ENCODE measurements around the gene ZCCHC8.
"Not testable (repeated sequence)": the region's sequence is repeated elsewhere in the genome, so short reads cannot be mapped to it uniquely, and the experiment has no call there.

ZCCHC8 gene

DNA sequence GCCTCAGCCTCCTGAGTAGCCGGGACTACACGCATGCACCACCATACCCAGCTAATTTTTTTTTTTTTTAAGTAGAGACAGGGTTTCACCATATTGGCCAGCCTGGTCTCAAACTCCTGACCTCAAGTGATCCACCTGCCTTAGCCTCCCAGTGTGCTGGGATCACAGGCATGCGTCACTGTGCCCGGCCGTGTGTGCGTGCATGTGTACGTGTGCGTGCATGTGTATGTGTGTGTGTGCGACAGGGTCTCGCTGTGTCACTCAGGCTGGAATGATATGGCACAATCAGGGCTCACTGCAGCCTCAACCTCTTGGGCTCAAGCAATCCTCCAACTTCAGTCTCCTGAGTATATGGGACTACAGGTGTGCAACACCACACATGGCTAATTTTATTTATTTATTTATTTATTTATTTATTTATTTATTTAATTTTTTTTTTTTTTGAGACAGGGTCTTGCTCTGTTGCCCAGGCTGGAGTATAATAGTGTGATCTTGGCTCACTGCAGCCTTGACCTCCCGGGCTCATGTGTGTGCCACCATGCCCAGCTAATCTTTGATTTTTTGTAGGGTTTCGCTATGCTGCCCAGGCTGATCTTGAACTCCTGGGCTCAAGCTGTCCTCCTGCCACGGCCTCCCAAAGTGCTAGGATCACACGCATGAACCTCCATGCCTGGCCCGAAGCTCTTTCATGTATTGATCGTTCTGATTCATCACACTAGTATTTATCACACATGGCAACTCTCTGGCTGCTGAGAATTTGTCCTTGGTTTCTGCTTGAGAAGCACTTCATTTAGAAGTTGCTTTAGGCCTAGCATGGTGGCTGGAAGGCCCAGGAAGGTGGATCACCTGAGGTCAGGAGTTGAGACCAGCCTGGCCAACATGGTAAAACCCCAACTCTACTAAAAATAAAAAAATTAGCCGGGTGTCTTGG, 42.4 kb downstream of the ZCCHC8 start:
- DNase-seq (ENCODE audit: low read depth in 1 of 2, low spot score in 1 of 2) = no peak
- TF ChIP-seq JUND (IDR thresholded peaks at IDR 0.05; ENCODE audit: low read depth) = no peak
- in situ Hi-C loops (cut with HindIII; ENCODE audit: low pct_unique_long_range_greater_than_20kb, low sequenced_read_pairs) = no loop called here

DNA sequence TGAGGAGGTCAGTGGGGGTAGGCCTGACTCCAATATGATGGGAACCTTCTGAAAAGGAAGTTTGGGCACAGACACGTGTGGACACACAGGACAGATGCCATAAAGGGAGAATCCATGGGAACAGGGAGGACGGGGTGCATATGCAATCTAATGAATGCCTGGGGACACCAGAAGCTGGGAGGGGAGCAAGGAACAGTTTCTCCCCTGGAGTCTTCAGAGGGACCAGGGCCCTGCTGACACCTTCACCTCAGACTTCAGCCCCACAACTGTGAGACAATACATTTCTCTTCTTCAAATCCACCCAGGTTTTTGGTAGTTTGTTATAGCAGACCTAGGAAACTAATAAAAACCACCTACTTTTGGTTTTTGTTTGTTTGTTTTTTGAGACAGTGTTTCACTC, 43.1 kb downstream of the ZCCHC8 start:
- no peak for TF ChIP-seq JUND (IDR thresholded peaks at IDR 0.05; ENCODE audit: low read depth)
- no peak for DNase-seq (ENCODE audit: low read depth in 1 of 2, low spot score in 1 of 2)
- in situ Hi-C loops (cut with HindIII; ENCODE audit: low pct_unique_long_range_greater_than_20kb, low sequenced_read_pairs) = no loop called here

DNA sequence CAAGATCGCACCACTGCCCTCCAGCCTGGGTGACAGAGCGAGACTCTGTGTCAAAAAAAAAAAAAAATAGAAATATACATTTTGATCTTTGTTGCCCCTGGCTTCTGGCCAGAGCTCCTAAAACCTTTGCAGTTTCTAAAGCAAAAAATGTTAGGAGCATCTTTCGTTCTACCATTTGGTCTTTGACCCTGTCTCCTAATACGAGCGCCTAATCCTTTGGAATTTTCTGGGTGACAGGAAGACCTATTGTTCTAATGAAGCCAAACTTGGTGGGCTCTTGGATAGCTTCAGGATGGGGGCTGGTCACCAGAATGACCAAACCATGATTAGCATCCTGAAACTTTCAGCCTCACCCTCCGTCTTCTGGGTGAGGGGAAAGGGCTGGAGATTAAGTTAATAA, 46.0 kb downstream of the ZCCHC8 start:
- no peak for TF ChIP-seq JUND (IDR thresholded peaks at IDR 0.05; ENCODE audit: low read depth)
- DNase-seq (ENCODE audit: low read depth in 1 of 2, low spot score in 1 of 2) = no peak
- in situ Hi-C loops (cut with HindIII; ENCODE audit: low pct_unique_long_range_greater_than_20kb, low sequenced_read_pairs) = no loop called here

DNA sequence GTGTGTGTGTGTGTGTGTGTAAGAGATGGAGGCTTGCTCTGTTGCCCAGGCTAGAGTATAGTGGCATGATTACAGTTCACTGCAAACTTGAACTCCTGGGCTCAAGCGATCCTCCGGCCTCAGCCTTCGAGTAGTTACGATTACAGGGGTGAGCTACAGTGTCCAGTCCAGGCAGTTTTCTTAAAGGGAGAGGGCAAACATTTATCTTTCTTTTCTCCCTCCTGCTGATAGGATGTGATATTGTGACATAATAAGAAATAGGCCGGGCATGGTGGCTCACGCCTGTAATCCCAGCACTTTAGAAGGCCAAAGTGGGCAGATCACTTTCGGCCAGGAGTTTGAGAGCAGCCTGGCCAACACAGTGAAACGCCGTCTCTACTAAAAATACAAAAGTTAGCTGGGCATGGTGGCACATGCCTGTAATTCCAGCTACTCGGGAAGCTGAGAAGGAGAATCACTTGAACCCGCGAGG, 46.4 kb downstream of the ZCCHC8 start:
- DNase-seq (ENCODE audit: low read depth in 1 of 2, low spot score in 1 of 2) = no peak
- no peak for TF ChIP-seq JUND (IDR thresholded peaks at IDR 0.05; ENCODE audit: low read depth)
- in situ Hi-C loops (cut with HindIII; ENCODE audit: low pct_unique_long_range_greater_than_20kb, low sequenced_read_pairs) = no loop called here

DNA sequence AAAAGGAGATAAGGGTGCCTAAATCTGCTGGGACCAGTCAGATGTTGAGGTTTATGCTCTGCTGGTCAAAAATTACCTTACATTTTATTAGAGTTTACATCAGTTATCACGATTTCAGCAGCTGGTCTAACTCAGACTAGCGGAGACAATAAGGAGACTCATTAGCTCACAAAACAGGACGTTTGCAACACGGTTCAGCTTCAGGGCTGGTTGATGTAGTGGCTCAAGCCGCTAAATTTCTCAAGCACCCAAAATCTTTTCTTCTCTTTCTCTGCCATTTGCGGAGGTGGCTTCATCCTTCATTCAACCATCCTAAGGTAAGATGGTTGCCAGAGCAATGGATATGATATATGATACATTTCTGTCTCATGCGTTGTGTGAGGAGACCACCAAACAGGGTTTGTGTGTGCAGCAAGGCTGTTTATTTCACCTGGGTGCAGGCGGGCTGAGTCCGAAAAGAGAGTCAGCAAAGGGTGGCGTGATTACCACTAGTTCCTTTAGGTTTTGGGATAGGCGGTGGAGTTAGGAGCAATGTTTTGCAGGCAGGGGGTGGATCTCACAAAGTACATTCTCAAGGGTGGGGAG, 47.9 kb downstream of the ZCCHC8 start:
- in situ Hi-C loops (cut with HindIII; ENCODE audit: low pct_unique_long_range_greater_than_20kb, low sequenced_read_pairs) = no loop called here
- no peak for TF ChIP-seq JUND (IDR thresholded peaks at IDR 0.05; ENCODE audit: low read depth)
- DNase-seq (ENCODE audit: low read depth in 1 of 2, low spot score in 1 of 2) = no peak

DNA sequence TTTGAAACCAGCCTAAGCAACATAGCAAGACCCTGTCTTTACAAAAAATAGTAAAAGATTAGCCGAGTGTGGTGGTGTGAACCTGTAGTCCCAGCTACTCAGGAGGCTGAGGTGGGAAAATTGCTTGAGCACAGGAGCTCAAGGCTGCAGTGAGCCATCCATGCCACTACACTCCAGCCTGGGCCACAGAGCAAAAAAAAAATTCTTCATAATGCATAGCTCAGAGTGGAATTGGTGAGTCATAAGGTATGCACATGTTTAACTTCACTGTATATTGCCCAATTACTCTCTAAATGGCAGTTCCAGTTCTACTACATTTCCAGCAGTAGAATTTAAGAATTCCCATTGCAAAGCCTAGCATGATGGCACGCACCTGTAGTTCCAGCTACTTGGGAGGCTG, 51.4 kb downstream of the ZCCHC8 start:
- peak in 1 of 2 experiments; percentile 95 for DNase-seq (ENCODE audit: low read depth in 1 of 2, low spot score in 1 of 2)
- peak; percentile 84 for TF ChIP-seq JUND (IDR thresholded peaks at IDR 0.05; ENCODE audit: low read depth)
- in situ Hi-C loops (cut with HindIII; ENCODE audit: low pct_unique_long_range_greater_than_20kb, low sequenced_read_pairs) = no loop called here

DNA sequence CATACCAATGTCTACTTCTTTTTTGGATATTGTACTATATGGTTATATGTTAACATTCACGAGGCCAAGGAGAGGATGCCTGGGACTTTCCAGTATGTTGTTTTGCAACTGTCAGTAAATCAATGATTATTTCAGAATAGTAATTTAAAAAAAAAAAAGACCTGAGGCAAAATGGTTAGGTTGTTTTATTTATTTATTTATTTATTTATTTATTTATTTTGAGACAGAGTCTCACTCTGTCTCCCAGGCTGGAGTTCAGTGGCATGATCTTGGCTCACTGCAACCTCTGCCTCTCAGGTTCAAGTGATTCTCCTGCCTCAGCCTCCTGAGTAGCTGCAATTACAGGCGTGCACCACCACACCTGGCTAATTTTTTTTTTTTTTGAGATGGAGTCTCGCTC, 52.9 kb downstream of the ZCCHC8 start:
- DNase-seq (ENCODE audit: low read depth in 1 of 2, low spot score in 1 of 2); in situ Hi-C loops (cut with HindIII; ENCODE audit: low pct_unique_long_range_greater_than_20kb, low sequenced_read_pairs): not testable (repeated sequence)

DNA sequence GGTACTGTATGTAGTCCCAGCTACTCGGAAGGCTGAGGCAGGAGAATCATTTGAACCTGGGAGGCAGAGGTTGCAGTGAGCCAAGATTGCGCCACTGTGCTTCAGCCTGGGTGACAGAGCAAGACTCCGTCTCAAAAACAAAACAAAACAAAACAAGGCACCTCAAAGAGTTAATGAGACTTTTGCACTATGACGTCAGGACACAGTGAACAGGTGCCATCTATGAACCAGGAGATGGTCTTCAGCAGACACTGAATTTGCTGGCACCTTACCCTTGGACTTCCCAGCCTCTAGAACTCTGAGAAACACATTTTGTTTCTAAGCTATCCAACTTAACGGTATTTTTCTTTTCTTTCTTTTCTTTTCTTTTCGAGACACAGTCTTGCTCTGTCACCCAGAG, 54.3 kb downstream of the ZCCHC8 start:
- DNase-seq (ENCODE audit: low read depth in 1 of 2, low spot score in 1 of 2); in situ Hi-C loops (cut with HindIII; ENCODE audit: low pct_unique_long_range_greater_than_20kb, low sequenced_read_pairs): not testable (repeated sequence)

DNA sequence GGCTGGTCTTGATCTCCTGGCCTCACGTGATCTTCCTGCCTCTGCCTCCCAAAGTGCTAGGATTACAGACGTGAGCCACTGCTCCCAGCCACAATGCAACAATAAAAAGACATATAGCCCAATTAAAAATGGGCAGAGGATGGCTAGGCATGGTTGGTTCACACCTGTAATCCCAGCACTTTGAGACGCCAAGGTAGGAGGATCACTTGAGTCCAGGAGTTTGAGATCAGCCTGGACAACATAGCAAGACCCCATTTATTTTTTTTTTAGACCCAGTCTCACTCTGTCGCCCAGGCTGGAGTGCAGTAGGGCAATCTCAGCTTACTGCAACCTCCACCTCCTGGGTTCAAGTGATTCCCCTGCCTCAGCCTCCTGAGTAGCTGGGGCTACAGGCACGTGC, 56.7 kb downstream of the ZCCHC8 start:
- DNase-seq (ENCODE audit: low read depth in 1 of 2, low spot score in 1 of 2); in situ Hi-C loops (cut with HindIII; ENCODE audit: low pct_unique_long_range_greater_than_20kb, low sequenced_read_pairs): not testable (repeated sequence)

DNA sequence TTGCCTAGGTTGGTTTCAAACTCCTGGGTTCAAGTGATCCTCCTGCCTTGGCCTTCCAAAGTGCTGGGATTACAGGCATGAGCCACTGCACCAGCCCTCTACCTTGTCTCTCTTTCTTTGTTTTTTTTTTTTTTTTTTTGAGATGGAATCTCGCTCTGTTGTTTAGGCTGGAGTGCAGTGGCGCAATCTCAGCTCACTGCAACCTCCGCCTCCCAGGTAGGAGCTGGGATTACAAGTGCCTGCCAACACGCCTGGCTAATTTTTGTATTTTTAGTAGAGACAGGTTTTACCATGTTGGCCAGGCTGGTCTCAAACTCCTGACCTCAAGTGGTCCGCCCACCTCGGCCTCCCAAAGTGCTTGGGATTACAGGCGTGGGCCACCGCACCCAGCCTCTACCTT, 61.9 kb downstream of the ZCCHC8 start:
- in situ Hi-C loops (cut with HindIII; ENCODE audit: low pct_unique_long_range_greater_than_20kb, low sequenced_read_pairs) = not testable (repeated sequence)
- peak in 1 of 2 experiments; percentile 26 for DNase-seq (ENCODE audit: low read depth in 1 of 2, low spot score in 1 of 2)

DNA sequence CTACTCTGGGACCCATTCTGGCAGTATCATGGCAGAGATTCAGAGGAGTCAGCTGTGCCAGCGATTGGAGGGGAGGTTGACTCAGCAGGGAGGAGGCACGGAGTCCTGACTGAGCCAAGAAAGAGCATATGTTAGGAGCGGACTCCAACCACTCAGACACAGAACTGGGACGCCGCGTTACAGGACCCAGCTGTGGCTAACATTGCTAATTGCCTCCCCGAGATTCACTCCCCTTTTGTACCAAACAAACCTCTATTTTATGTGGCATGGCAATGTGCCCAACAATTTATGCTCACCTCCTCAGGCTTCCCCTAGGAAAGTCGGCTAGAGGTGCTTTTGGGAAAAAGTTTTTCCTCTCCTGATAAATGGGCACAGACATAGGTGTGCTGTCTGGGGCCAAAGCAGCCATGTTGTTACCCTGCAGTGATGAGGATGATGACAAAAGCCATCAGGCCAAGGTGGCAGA, 63.0 kb downstream of the ZCCHC8 start:
- no peak for TF ChIP-seq JUND (IDR thresholded peaks at IDR 0.05; ENCODE audit: low read depth)
- in situ Hi-C loops (cut with HindIII; ENCODE audit: low pct_unique_long_range_greater_than_20kb, low sequenced_read_pairs) = no loop called here
- DNase-seq (ENCODE audit: low read depth in 1 of 2, low spot score in 1 of 2) = no peak

DNA sequence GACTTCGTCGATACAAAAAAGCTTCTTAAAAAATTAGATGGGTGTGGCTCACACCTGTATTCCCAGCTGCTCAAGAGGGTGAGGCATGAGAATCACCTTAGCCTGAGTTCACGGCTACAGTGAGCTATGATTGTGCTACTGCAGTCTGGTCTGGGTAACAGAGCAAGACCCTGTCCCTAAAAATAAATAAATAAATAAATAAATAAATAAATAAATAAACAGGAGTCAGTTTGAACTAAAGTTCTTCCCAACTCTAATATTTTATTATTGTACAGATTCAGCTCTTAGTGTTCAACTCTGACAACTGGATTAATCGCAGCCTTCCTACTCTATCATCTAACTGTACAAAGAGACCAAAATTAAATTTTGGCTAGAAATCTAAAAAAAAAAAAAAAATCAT, 65.5 kb downstream of the ZCCHC8 start:
- in situ Hi-C loops (cut with HindIII; ENCODE audit: low pct_unique_long_range_greater_than_20kb, low sequenced_read_pairs) = no loop called here
- DNase-seq (ENCODE audit: low read depth in 1 of 2, low spot score in 1 of 2) = no peak
- no peak for TF ChIP-seq JUND (IDR thresholded peaks at IDR 0.05; ENCODE audit: low read depth)

DNA sequence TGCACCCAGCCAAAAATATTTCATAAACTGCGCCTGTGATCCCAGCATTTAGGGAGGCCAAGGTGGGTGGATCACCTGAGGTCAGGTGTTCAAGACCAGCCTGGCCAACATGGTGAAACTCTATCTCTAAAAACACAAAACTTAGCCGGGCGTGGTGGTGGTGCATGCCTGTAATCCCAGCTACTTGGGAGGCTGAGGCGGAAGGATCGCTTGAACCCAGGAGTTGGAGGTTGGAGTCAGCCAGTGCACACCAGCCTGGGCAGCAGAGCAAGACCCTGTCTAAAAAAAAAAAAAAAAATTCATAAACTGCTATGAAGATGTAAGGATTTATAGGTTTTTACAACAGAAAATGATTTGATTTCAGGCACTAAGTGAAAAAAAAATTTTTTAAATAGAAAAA, 71.7 kb downstream of the ZCCHC8 start:
- in situ Hi-C loops (cut with HindIII; ENCODE audit: low pct_unique_long_range_greater_than_20kb, low sequenced_read_pairs) = not testable (repeated sequence)

More for the DNA sequence above, 71.7 kb downstream of the ZCCHC8 start:
- not testable (repeated sequence) for DNase-seq (ENCODE audit: low read depth in 1 of 2, low spot score in 1 of 2)
